GM12875 (cell line): ENCODE measurements around the gene VWA7.
"Not testable (repeated sequence)": the region's sequence is repeated elsewhere in the genome, so short reads cannot be mapped to it uniquely, and the experiment has no call there.

Experiments used
- H3K4me3 ChIP-seq: one replicate; pipeline ENCODE4 v1.5.1; 2011; ENCODE audit warnings: low read depth, low read length, control low read depth
- TF ChIP-seq, protein P1 (sequence below): IDR thresholded peaks from 2 replicates; pipeline ENCODE4 v1.5.1; 2011; ENCODE audit warnings: low read depth, mild to moderate bottlenecking, control low read depth, inconsistent platforms, low read length, moderate library complexity, borderline replicate concordance; ENCODE audit not compliant: insufficient read depth

The VWA7 gene, protein sequence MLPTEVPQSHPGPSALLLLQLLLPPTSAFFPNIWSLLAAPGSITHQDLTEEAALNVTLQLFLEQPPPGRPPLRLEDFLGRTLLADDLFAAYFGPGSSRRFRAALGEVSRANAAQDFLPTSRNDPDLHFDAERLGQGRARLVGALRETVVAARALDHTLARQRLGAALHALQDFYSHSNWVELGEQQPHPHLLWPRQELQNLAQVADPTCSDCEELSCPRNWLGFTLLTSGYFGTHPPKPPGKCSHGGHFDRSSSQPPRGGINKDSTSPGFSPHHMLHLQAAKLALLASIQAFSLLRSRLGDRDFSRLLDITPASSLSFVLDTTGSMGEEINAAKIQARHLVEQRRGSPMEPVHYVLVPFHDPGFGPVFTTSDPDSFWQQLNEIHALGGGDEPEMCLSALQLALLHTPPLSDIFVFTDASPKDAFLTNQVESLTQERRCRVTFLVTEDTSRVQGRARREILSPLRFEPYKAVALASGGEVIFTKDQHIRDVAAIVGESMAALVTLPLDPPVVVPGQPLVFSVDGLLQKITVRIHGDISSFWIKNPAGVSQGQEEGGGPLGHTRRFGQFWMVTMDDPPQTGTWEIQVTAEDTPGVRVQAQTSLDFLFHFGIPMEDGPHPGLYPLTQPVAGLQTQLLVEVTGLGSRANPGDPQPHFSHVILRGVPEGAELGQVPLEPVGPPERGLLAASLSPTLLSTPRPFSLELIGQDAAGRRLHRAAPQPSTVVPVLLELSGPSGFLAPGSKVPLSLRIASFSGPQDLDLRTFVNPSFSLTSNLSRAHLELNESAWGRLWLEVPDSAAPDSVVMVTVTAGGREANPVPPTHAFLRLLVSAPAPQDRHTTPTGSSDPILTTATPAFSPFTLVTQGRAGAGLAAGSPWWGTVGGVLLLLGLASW

DNA sequence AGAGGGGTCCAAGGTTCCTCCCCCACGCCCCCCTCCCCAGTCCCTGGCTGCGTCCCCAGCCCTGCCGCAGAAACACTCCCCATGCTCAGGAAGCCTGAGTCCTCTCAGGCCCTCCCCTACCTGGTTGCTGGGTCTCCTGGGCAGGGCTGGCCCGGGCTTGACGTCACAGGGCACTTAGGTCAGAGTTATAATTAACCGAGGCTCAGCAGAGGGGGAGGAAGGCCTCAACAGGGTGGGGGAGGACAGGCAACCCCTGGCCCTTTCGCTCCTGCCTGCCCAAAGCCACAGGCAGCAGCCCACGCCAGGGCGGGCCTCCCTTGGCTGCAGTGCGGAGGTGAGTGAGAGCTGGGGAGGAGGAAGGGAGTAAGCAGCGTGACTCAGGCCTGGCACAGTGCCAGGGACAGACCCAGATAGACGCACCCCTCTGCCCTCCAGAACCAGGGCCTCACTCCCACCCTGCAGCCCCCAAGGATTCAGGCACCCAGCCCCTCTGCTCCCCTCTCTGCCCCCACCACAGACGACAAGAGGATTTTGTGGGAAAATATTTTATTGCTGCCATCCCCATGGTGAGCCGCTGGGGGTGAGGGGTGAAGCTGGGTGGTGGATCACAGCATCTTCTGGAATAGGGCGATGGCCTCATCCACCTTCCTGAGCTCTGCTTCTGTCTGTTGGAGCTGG lies at the start of gene VWA7:
Gene VWA7, minus strand, starts transcription at position 340 of the 678 bp plus-strand sequence. CDS start 549 bp downstream, outside the sequence.
- TF ChIP-seq, protein P1, sequence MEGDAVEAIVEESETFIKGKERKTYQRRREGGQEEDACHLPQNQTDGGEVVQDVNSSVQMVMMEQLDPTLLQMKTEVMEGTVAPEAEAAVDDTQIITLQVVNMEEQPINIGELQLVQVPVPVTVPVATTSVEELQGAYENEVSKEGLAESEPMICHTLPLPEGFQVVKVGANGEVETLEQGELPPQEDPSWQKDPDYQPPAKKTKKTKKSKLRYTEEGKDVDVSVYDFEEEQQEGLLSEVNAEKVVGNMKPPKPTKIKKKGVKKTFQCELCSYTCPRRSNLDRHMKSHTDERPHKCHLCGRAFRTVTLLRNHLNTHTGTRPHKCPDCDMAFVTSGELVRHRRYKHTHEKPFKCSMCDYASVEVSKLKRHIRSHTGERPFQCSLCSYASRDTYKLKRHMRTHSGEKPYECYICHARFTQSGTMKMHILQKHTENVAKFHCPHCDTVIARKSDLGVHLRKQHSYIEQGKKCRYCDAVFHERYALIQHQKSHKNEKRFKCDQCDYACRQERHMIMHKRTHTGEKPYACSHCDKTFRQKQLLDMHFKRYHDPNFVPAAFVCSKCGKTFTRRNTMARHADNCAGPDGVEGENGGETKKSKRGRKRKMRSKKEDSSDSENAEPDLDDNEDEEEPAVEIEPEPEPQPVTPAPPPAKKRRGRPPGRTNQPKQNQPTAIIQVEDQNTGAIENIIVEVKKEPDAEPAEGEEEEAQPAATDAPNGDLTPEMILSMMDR = no peak
- H3K4me3 ChIP-seq = no peak within 1 kb of the TSS

DNA sequence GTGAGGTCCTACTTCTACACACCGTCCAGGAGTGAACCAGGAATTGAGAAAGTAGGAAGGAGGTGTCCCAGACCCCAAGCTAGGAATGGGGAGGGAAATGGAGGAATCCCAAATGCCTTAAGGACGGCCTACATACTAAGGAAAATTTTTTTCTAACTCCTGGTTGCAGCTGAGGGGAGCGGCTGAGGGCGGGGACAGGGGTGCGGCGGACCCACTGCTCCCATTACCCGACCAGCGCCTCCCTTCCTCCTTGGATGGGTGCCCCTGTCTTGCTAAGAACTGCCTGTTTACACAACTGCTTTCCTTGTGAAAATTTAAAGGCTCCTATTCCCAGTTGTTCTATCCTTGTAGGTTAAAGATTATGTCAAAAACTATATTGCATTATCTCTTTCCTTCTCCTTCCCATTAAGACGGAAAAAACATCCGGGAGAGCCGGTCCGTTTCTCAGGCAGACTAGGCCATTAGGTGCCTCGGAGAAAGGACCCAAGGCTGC lies 49.7 kb upstream of the VWA7 start:
- TF ChIP-seq, protein P1 = no peak
- peak overlapping the region; percentile 53 for H3K4me3 ChIP-seq

DNA sequence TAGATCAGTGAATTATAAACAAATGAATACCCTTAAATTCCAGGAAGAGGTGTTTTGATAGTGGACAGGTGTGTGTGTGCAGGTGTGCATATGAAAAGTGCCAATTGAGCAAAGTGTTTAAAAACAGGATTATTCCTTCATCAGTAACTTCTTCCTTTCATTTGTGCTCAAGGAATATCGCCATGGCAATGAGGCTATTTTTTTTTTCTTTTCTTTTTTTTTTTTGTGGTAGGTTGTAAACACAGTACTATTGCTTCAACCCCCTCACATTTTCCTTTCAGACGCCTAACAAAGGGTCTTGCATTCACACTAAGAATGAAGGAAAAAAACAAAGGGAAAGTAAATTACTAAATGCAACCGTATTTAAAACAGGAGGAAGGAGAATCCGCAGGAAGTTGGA lies 48.4 kb upstream of the VWA7 start:
- TF ChIP-seq, protein P1 = no peak
- H3K4me3 ChIP-seq = no peak overlapping the region

DNA sequence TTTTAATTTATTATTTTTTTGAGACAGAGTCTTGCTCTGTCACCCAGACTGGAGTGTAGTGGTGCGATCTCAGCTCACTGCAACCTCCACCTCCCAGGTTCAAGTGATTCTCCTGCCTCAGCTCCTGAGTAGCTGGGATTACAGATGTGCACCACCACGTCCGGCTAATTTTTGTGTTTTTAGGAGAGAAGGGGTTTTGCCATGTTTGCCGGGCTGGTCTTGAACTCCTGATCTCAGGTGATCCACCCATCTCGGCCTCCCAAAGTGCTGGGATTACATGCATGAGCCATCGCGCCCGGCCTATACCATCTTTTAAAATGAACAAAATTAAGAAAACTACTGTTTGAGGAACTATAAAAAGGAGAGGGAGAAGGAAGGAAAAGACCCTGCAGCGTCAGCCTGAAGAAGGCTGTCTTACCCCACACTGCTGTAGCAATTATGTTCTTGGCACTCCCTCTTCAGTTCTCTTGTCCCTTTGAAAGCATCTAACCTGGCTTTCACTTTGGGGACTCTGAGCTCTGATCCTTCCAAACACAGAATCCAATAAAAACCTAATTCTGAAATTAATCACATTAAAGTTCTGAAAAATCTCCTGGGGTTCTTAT lies 46.6 kb upstream of the VWA7 start:
- H3K4me3 ChIP-seq = not testable (repeated sequence)

DNA sequence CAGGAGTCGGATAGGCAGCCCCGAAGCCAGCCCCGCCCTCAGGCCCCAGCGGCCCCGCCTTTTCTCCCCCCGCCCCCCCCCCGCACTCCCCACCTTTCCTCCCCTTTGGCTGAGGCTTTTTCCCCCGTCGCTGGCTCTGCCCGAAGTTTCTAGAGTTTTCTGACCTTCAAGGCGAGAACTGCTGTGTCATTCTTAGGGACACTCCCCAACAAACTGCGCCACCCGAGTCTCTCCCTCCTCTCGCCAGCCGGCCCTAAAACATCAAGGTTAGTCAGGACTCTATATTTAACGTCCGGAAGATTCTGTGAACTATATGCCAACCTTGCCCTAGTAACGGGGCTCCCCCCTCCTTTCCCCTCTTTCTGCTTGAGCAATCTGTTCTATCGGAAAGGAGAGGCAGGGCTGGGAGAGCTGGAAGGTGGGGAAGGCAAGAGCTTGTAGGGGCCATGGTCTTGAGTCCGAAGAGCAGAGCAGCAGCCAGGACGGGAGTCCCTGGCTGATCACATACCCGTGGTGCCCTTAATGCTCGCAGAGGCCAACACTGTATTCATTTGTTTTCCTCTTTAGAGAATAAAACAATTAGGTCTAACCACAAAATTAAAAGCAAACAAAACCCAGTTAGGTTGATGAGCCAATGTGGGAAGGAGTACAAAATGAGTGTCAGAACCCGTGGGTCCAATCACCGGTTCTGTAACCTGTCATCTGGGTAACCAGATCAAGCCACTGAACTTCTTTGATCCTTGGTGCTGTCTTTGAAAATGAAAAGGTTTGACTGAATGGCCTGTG lies 45.1 kb upstream of the VWA7 start:
- H3K4me3 ChIP-seq = peak overlapping the region; percentile 47
- TF ChIP-seq, protein P1 = no peak

DNA sequence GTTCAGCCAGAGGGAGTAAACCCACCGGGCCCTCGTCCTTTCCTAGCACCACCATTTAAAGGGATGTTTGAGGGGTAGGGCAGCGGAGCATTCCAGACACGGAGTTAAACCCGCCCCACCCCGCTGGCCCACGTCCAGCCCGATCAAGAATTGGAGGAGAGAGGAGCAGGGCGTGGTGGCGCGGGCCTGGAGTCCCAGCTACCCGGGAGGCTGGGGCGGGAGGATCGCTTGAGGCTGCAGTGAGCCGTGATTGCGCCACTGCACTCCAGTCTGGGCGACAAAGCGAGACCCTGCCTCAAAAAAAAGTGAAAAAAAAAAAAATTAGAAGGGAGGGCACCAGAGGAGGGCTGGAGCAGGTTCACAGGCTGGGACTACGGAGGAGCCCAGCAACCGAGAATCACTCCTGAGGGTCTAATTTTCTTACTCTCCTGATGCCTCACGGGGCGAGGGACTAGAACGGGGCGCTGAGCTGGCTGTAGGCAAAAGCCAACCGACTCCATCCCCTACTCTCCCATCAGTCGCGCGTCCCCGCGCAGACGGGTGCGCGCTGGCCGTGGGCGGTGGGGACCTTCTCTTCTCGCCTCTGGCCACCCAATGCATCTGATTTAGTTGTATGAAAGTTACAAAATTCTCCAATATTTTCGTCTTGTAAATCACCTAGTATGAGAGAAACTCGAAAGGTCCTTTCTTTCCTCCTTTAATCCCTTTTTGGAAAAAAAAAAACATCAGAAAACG lies 44.3 kb upstream of the VWA7 start:
- TF ChIP-seq, protein P1 = no peak
- H3K4me3 ChIP-seq = peak overlapping the region; percentile 44

DNA sequence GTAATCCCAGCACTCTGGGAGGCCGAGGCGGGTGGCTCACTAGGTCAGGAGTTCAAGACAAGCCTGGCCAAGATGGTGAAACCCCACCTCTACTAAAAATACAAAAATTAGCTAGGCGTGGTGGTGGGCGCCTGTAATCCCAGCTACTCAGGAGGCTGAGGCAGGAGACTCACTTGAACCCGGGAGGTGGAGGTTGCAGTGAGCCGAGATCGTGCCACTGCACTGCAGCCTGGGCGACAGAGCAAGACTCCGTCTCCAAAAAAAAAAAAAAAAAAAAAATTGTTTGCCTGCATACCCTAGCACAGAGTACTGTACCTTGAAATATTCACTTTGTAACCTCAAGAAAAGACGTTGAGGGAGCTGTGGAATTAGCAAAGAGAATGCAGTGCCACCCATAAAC lies 43.3 kb upstream of the VWA7 start:
- not testable (repeated sequence) for H3K4me3 ChIP-seq
